H4 (cell line): Measurements from ENCODE around the gene F3. TPM values are rescaled to one million over a fixed set of nuclear protein-coding genes. Genes with fewer than 3 reads are reported as not detected.

Experiments used
- total RNA-seq: library from RNA; depleted of rRNA; stranded (reverse); fragments of >200 nt; shearing (Covaris generic); gene quantifications from 2 replicates; pipeline ENCODE4 v1.2.3, GENCODE V29; 2014; rRNA removed

Gene F3
- total RNA-seq, 1 experiment from 2014 or later: 43.3 TPM

Other genes starting within 250 kb of the F3 start
- gene ABCD3, start 123.4 kb downstream of the F3 start, total RNA-seq: 35.7 and 45.1 TPM in 2 replicates